GM12878 (cell line): ENCODE data around the gene SIGLECL1. TPM values are rescaled to one million over a fixed set of nuclear protein-coding genes. Genes with fewer than 3 reads are reported as not detected.

Experiments
- BCLAF1 ChIP-seq: fragments of 450-650 bp; IDR thresholded peaks from 2 replicates; pipeline ENCODE4 v1.6.1; 2017; ENCODE audit warnings: antibody characterized with exemption, mild to moderate bottlenecking, moderate library complexity
- CBX5 ChIP-seq: sonication (generic); IDR thresholded peaks from 2 replicates; pipeline ENCODE4 v1.6.1; 2016; ENCODE audit warnings: low read depth, moderate library complexity, mild to moderate bottlenecking, inconsistent platforms
- SMAD5 ChIP-seq: IDR thresholded peaks from 2 replicates; pipeline ENCODE4 v1.6.1; 2016; ENCODE audit warnings: antibody characterized with exemption, low read depth
- polyA plus RNA-seq, 11 experiments: library from polyadenylated mRNA; depleted of rRNA in 4 of 11; unstranded in 6 of 11; stranded (reverse) in 5 of 11; fragments of >200 nt; fragmentation: Nextera tagmentation in 4 of 11; fragmentation: Illumina TruSeq in 1 of 11; extraction: Ambion mirVana in 4 of 11; extraction: Trizol in 1 of 11; gene quantifications; 1 replicate in 1 of 11; 2 replicates in 10 of 11; pipeline versions ENCODE4 v1.2.1 to v1.2.3, GENCODE V29; 2011 to 2016; ENCODE audit warnings: inconsistent platforms in 2 of 11, missing spikeins in 2 of 11, low read depth in 1 of 11
- total RNA-seq, 4 experiments: library from RNA; depleted of rRNA in 3 of 4; stranded (reverse); fragments of >200 nt in 3 of 4; fragmentation: Illumina TruSeq in 1 of 4; extraction: Trizol in 1 of 4; gene quantifications; 2 replicates each; pipeline versions ENCODE4 v1.2.1 to v1.2.3, GENCODE V29; 2013 to 2021
- TF ChIP-seq, protein P1 (sequence below): fragments of 450-650 bp; formaldehyde crosslinking; IDR thresholded peaks from 2 replicates; pipeline ENCODE4 v1.4.0; 2022; ENCODE audit warnings: mild to moderate bottlenecking, moderate library complexity

SIGLECL1 gene
- total and polyA plus RNA-seq, 10 of the 15 experiments (the other 5 are each of a cell fraction or from before 2014, with no cell fraction given), result not detected

DNA sequence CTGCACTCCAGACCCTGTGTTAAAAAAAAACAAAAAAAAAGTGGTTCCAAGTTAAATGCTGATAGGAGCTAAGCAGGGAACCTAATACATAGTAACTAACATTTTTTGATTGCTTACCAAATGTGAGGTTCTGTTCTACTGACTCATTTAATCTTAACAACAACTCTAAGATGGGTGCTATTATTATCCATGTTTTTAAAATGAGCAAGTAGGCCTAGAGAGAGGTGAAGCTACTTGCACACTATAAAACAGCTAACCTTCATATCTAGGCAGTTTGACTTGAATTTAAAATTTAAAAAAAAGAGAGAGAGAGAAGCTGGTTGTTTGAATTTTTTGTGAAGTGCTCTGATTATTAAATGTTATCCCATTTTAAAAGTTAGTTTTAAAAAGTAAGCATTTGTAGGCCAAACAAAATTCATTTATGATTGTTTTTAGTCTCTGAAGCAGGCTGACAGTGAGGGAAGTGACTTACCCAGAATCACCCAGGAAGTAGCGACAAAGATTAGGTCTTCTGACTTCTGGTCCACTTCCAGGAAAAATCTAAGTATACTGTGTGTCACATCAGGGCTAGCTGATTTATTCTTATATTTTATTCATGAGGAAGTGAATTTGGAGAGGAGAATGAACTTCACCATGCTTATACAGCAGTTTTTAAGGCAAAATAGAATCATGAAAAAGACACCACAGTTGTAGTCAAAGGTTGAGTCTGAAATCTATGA is 2.4 kb downstream of the SIGLECL1 start (continued):
- TF ChIP-seq BCLAF1, result no peak
- TF ChIP-seq, protein P1, sequence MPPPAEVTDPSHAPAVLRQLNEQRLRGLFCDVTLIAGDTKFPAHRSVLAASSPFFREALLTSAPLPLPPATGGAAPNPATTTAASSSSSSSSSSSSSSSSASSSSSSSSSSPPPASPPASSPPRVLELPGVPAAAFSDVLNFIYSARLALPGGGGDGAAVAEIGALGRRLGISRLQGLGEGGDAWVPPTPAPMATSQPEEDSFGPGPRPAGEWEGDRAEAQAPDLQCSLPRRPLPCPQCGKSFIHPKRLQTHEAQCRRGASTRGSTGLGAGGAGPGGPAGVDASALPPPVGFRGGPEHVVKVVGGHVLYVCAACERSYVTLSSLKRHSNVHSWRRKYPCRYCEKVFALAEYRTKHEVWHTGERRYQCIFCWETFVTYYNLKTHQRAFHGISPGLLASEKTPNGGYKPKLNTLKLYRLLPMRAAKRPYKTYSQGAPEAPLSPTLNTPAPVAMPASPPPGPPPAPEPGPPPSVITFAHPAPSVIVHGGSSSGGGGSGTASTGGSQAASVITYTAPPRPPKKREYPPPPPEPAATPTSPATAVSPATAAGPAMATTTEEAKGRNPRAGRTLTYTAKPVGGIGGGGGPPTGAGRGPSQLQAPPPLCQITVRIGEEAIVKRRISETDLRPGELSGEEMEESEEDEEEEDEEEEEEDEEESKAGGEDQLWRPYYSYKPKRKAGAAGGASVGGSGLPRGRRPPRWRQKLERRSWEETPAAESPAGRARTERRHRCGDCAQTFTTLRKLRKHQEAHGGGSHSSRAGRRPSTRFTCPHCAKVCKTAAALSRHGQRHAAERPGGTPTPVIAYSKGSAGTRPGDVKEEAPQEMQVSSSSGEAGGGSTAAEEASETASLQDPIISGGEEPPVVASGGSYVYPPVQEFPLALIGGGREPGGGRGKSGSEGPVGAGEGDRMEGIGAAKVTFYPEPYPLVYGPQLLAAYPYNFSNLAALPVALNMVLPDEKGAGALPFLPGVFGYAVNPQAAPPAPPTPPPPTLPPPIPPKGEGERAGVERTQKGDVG (CRISPR knock-in tag), result no peak
- TF ChIP-seq CBX5, result no peak
- no peak for TF ChIP-seq SMAD5
